ENCODE data around the gene RNF141.

The RNF141 gene

GRCh38 chr11:10576035-10576398, 35.0 kb upstream of the RNF141 start:
- Histone ChIP-seq H4K20me1 (ENCODE audit: insufficient read depth, low read length) (no peaks in the 10 kb centered on the region), H3K27me3 (replicated peaks; ENCODE audit: insufficient read depth, low read length) (no peaks in the 10 kb centered on the region), H3K4me2 (ENCODE audit: low read depth, low read length) (no peak overlapping the region)

GRCh38 chr11:10575346-10576034, 34.5 kb upstream of the RNF141 start:
- H3K4me1 ChIP-seq (ENCODE audit: low read length): no peaks in the 10 kb centered on the region
- H2AFZ ChIP-seq (ENCODE audit: low read length): no peak overlapping the region
- no peaks in the 10 kb centered on the region for H3K9me2 ChIP-seq (replicated peaks; ENCODE audit: insufficient read depth, low read length)
- TF ChIP-seq EZH2phosphoT487 (IDR thresholded peaks at IDR 0.05; ENCODE audit: low read length) (no peak), CTCF (IDR thresholded peaks at IDR 0.05; ENCODE audit: low read length) (no peak), EZH2 (optimal IDR thresholded peaks at IDR 0.05; ENCODE audit: low read depth, low read length) (no peak)
- no peaks in the 10 kb centered on the region for H3K27me3 ChIP-seq (replicated peaks; ENCODE audit: insufficient read depth, low read length)
- H3K9me3 ChIP-seq (replicated peaks; ENCODE audit: insufficient read depth, low read length): no peaks in the 10 kb centered on the region
- no peak overlapping the region for H3K27ac ChIP-seq (ENCODE audit: low read length)
- H3K36me3 ChIP-seq (replicated peaks; ENCODE audit: insufficient read depth, low read length): no peaks in the 10 kb centered on the region
- no peaks in the 10 kb centered on the region for H4K20me1 ChIP-seq (ENCODE audit: insufficient read depth, low read length)
- H3F3A ChIP-seq (ENCODE audit: insufficient read depth, low read length): no peaks in the 10 kb centered on the region
- DNase-seq: no peak
- H3K4me3 ChIP-seq (ENCODE audit: low read length): no peak overlapping the region
- H3K79me2 ChIP-seq (ENCODE audit: low read length): no peaks in the 10 kb centered on the region
- H3K9ac ChIP-seq (ENCODE audit: low read length): no peak overlapping the region
- H3K4me2 ChIP-seq (ENCODE audit: low read depth, low read length): no peak overlapping the region

More at GRCh38 chr11:10576035-10576398, 35.0 kb upstream of the RNF141 start:
- Histone ChIP-seq H3K4me3 (ENCODE audit: low read length) (no peak overlapping the region), H3K9me3 (replicated peaks; ENCODE audit: insufficient read depth, low read length) (no peaks in the 10 kb centered on the region), H3K9ac (ENCODE audit: low read length) (no peak overlapping the region), H3K27ac (ENCODE audit: low read length) (no peak overlapping the region), H3K36me3 (replicated peaks; ENCODE audit: insufficient read depth, low read length) (no peaks in the 10 kb centered on the region), H3K9me2 (replicated peaks; ENCODE audit: insufficient read depth, low read length) (no peaks in the 10 kb centered on the region), H2AFZ (ENCODE audit: low read length) (no peak overlapping the region), H3F3A (ENCODE audit: insufficient read depth, low read length) (no peaks in the 10 kb centered on the region), H3K4me1 (ENCODE audit: low read length) (no peaks in the 10 kb centered on the region), H3K79me2 (ENCODE audit: low read length) (no peaks in the 10 kb centered on the region)
- TF ChIP-seq EZH2phosphoT487 (IDR thresholded peaks at IDR 0.05; ENCODE audit: low read length) (no peak), EZH2 (optimal IDR thresholded peaks at IDR 0.05; ENCODE audit: low read depth, low read length) (no peak), CTCF (IDR thresholded peaks at IDR 0.05; ENCODE audit: low read length) (no peak)
- no peak for DNase-seq

DNA sequence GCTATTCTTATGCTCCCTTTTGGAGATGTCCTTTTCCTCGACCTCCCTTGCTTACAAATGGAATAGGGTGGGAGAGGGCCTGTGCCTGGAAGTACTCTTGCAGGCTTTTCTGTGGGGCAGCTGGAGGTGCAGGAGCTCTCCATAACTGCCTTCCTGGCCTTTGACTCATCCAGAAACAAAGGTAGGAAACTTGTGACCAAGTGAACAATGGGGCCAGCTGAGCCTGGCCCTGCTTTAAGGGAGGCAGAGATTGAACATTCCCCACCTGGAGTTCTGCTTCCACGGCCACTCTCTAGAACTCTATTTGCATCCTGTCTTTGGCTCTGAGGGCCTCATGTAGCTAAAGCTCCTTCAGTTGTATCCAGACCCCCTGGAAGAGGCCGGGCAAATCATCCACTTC, 32.6 kb upstream of the RNF141 start:
- Histone ChIP-seq H2AFZ (ENCODE audit: low read length) (no peak overlapping the region), H3K36me3 (replicated peaks; ENCODE audit: insufficient read depth, low read length) (no peaks in the 10 kb centered on the region), H3K27me3 (replicated peaks; ENCODE audit: insufficient read depth, low read length) (no peaks in the 10 kb centered on the region), H3F3A (ENCODE audit: insufficient read depth, low read length) (no peaks in the 10 kb centered on the region), H4K20me1 (ENCODE audit: insufficient read depth, low read length) (no peaks in the 10 kb centered on the region), H3K4me3 (ENCODE audit: low read length) (no peak overlapping the region), H3K9me2 (replicated peaks; ENCODE audit: insufficient read depth, low read length) (no peaks in the 10 kb centered on the region), H3K27ac (ENCODE audit: low read length) (no peak overlapping the region), H3K4me1 (ENCODE audit: low read length) (no peaks in the 10 kb centered on the region), H3K4me2 (ENCODE audit: low read depth, low read length) (no peak overlapping the region), H3K9me3 (replicated peaks; ENCODE audit: insufficient read depth, low read length) (no peaks in the 10 kb centered on the region), H3K9ac (ENCODE audit: low read length) (no peak overlapping the region), H3K79me2 (ENCODE audit: low read length) (no peaks in the 10 kb centered on the region)
- TF ChIP-seq EZH2phosphoT487 (IDR thresholded peaks at IDR 0.05; ENCODE audit: low read length): no peak
- no peak for TF ChIP-seq EZH2 (optimal IDR thresholded peaks at IDR 0.05; ENCODE audit: low read depth, low read length)
- TF ChIP-seq CTCF (IDR thresholded peaks at IDR 0.05; ENCODE audit: low read length): no peak
- DNase-seq: no peak

Measured in MM.1S (cell line).